HL-60 (cell line): ENCODE measurements around the gene SLC7A9.

Experiments
- DNase-seq, 2 experiments: peaks; one replicate each; pipeline ENCODE4 v3.0.0-alpha.2; 2010 to 2020; ENCODE audit warnings: low read depth in 1 of 2, low spot score in 1 of 2
- H3K27ac ChIP-seq: fragments of 250-450 bp; sonication (Bioruptor Pico); replicated peaks from 2 replicates; pipeline ENCODE4 v1.5.1; 2020; ENCODE audit warnings: mild to moderate bottlenecking, moderate library complexity
- H3K27me3 ChIP-seq: fragments of 250-450 bp; sonication (Bioruptor Pico); 2 replicates; pipeline ENCODE4 v1.5.1; 2021; ENCODE audit warnings: mild to moderate bottlenecking, moderate library complexity; ENCODE audit not compliant: insufficient read depth, poor library complexity, severe bottlenecking
- H3K4me3 ChIP-seq: replicated peaks from 2 replicates; pipeline ENCODE4 v1.5.1; 2011; ENCODE audit warnings: mild to moderate bottlenecking, control low read depth, low read length; ENCODE audit not compliant: insufficient read depth
- GABPA ChIP-seq: IDR thresholded peaks from 2 replicates; pipeline ENCODE4 v1.6.1; 2012; ENCODE audit warnings: low read depth
- POLR2AphosphoS5 ChIP-seq: IDR thresholded peaks from 2 replicates; pipeline ENCODE4 v1.6.1; 2012; ENCODE audit warnings: low read depth
- SPI1 ChIP-seq: IDR thresholded peaks from 2 replicates; pipeline ENCODE4 v1.6.1; 2012; ENCODE audit warnings: low read depth, mild to moderate bottlenecking, borderline replicate concordance
- long read RNA-seq: library from polyadenylated mRNA; unstranded; transcript quantifications from one replicate; pipeline ENCODE4 v2.0.0, GENCODE V29; 2020
- TF ChIP-seq, protein P1 (sequence below): IDR thresholded peaks from 2 replicates; pipeline ENCODE4 v1.6.1; 2012; ENCODE audit warnings: low read depth; ENCODE audit not compliant: insufficient replicate concordance
- TF ChIP-seq, protein P2 (sequence below): IDR thresholded peaks from one replicate; pipeline ENCODE4 v1.5.1; 2011; ENCODE audit warnings: low read length, control low read depth, inconsistent platforms; ENCODE audit not compliant: insufficient read depth

SLC7A9 gene
- long read RNA-seq = 0 reads

DNA sequence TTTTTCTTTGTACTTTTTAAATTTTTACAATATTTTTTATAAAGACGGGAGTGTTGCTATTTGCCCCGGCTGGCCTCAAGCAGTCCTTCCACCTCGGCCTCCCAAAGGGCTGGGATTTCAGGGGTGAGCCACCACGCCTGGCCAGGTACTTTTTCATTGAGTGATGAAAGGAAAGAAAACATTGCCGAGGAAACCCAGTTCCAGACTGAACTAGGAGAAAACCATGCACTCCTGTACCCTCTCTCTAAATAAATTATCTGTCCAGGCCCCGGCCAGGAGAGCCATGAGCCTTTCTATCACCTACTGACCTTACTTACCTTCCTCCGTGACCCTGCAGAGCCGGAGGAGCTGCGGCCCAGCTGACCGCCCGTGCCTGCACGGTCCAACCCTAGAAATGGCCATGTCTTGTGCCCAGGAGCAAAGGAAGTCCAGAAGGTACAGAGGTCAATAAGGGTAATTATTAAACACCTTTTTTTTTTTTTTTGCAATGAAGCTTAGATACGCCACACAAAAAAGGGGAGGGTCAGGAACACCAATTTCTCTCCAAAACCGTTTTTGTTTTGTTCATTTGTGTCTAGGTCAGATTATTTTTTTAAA is at the start of gene SLC7A9:
Gene SLC7A9, minus strand, starts transcription at position 399 of the 597 bp plus-strand sequence. CDS start 1,233 bp downstream, outside the sequence.
- Histone ChIP-seq H3K27me3 (no peaks in the 10 kb centered on the region), H3K27ac (no peak within 1 kb of the TSS), H3K4me3 (no peak within 1 kb of the TSS)
- DNase-seq = no peak
- TF ChIP-seq GABPA (no peak), SPI1 (no peak), POLR2AphosphoS5 (no peak)
- TF ChIP-seq, protein P1, sequence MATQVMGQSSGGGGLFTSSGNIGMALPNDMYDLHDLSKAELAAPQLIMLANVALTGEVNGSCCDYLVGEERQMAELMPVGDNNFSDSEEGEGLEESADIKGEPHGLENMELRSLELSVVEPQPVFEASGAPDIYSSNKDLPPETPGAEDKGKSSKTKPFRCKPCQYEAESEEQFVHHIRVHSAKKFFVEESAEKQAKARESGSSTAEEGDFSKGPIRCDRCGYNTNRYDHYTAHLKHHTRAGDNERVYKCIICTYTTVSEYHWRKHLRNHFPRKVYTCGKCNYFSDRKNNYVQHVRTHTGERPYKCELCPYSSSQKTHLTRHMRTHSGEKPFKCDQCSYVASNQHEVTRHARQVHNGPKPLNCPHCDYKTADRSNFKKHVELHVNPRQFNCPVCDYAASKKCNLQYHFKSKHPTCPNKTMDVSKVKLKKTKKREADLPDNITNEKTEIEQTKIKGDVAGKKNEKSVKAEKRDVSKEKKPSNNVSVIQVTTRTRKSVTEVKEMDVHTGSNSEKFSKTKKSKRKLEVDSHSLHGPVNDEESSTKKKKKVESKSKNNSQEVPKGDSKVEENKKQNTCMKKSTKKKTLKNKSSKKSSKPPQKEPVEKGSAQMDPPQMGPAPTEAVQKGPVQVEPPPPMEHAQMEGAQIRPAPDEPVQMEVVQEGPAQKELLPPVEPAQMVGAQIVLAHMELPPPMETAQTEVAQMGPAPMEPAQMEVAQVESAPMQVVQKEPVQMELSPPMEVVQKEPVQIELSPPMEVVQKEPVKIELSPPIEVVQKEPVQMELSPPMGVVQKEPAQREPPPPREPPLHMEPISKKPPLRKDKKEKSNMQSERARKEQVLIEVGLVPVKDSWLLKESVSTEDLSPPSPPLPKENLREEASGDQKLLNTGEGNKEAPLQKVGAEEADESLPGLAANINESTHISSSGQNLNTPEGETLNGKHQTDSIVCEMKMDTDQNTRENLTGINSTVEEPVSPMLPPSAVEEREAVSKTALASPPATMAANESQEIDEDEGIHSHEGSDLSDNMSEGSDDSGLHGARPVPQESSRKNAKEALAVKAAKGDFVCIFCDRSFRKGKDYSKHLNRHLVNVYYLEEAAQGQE = no peak
- TF ChIP-seq, protein P2, sequence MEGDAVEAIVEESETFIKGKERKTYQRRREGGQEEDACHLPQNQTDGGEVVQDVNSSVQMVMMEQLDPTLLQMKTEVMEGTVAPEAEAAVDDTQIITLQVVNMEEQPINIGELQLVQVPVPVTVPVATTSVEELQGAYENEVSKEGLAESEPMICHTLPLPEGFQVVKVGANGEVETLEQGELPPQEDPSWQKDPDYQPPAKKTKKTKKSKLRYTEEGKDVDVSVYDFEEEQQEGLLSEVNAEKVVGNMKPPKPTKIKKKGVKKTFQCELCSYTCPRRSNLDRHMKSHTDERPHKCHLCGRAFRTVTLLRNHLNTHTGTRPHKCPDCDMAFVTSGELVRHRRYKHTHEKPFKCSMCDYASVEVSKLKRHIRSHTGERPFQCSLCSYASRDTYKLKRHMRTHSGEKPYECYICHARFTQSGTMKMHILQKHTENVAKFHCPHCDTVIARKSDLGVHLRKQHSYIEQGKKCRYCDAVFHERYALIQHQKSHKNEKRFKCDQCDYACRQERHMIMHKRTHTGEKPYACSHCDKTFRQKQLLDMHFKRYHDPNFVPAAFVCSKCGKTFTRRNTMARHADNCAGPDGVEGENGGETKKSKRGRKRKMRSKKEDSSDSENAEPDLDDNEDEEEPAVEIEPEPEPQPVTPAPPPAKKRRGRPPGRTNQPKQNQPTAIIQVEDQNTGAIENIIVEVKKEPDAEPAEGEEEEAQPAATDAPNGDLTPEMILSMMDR = no peak

DNA sequence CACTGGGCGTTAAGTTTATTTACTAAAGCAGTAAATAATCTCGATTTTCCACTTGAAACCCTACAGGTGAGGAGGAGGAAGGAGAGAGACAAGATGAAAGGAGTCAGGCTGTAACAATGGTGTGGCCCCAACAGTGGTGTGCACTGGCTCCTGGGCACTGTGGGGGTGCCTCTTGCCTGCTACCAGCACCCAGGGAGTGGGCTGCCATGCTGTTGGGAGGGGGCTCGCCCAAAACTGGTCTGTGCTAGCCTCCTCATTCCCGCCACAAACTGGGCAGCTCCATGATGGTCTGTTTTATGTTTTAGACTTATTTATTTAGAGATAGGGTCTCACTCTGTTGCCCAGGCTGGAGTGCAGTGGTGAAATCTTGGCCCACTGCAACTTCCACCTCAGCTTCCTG is 49.8 kb upstream of the SLC7A9 start:
- TF ChIP-seq SPI1 (no peak), GABPA (no peak), POLR2AphosphoS5 (no peak)
- TF ChIP-seq, protein P2 = no peak
- TF ChIP-seq, protein P1 = no peak
- Histone ChIP-seq H3K4me3 (no peak overlapping the region), H3K27ac (no peak overlapping the region), H3K27me3 (no peaks in the 10 kb centered on the region)
- DNase-seq = no peak

DNA sequence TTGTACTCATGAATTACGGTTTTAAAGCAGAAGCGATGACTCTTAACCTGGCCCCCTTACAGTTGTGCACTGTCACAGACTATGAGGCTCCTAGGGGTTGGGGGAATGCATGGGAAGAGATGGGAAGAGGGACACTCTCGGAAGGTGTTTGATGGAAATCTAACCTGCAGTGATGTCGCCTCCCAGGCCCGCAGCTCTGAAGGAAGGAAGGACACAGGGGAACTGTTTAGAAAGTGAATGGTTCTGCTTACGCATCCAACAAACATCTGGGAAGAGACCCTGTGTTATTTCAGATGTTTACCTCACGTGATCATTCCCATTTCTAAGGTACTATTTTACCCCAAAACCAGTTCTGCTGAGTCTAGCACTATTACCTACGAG is 48.0 kb upstream of the SLC7A9 start:
- TF ChIP-seq, protein P1 = no peak
- TF ChIP-seq, protein P2 = no peak
- TF ChIP-seq POLR2AphosphoS5 (no peak), GABPA (no peak)
- H3K27ac ChIP-seq = no peak overlapping the region

More for the DNA sequence above, 48.0 kb upstream of the SLC7A9 start:
- Histone ChIP-seq H3K4me3 (no peak overlapping the region), H3K27me3 (no peaks in the 10 kb centered on the region)
- DNase-seq = no peak
